K562 (cell line): ENCODE results near the gene IGFL1. TPM values are rescaled to one million over a fixed set of nuclear protein-coding genes. Genes with fewer than 3 reads are reported as not detected.

ENCODE experiments used
- ATAC-seq: fragments of 200-7000 bp; cut with Tn5 transposase; 3 replicates; pipeline ENCODE4 v1.9.1; 2020; ENCODE audit warnings: moderate library complexity
- BruUV-seq: library from RNA; stranded (reverse); fragments of 400-500 nt; replicated peaks from 2 replicates; lab custom pipeline; 2021; lab: Mats Ljungman, UMichigan
- CTCF ChIA-PET: fragments of 300-600 bp; formaldehyde crosslinking; extraction: SDS; loops from one replicate; lab custom pipeline; 2021; ENCODE audit warnings: low intra/inter-chr PET ratio; lab: Yijun Ruan, JAX
- POLR2A ChIA-PET: fragments of 300-600, 350-650 bp; sonication (Branson Sonifier 250); formaldehyde crosslinking; extraction: SDS; loops from one replicate; lab custom pipeline; 2021; ENCODE audit warnings: antibody characterized with exemption, inconsistent platforms; lab: Yijun Ruan, JAX
- DNase-seq, 4 experiments: peaks; one replicate each; pipeline versions ENCODE4 v3.0.0 to v3.0.0-alpha.2; 2011 to 2018; ENCODE audit warnings: low spot score in 3 of 4, mixed read lengths in 3 of 4; ENCODE audit errors: extremely low read depth in 1 of 4
- FAIRE-seq: peaks from 2 replicates; lab custom pipeline; 2011; peaks lifted over from hg19 to GRCh38; lab: Jason Lieb, UNC
- H2AFZ ChIP-seq: 2 replicates; pipeline ENCODE4 v1.6.0; 2011; ENCODE audit warnings: low read depth, low read length, control low read depth, inconsistent platforms
- H3K27ac ChIP-seq: fragments of 200-600 bp; 3 replicates; pipeline ENCODE4 v1.8.0; 2011; ENCODE audit warnings: low read depth, mild to moderate bottlenecking, control low read depth, inconsistent platforms, low read length, moderate library complexity, mixed read lengths; ENCODE audit errors: extremely low read depth
- H3K27me3 ChIP-seq, 2 experiments: fragments of 300-600 bp in 1 of 2; 2 replicates in 1 of 2; 3 replicates in 1 of 2; pipeline versions ENCODE4 v1.6.0 to v1.8.0; 2011; ENCODE audit warnings: inconsistent platforms in 2 of 2, low read length in 2 of 2, mild to moderate bottlenecking in 1 of 2, mixed read lengths in 1 of 2, moderate library complexity in 1 of 2; ENCODE audit not compliant: control insufficient read depth in 2 of 2, insufficient read depth in 2 of 2
- H3K36me3 ChIP-seq: fragments of 300-600 bp; 3 replicates; pipeline ENCODE4 v1.8.0; 2011; ENCODE audit warnings: mild to moderate bottlenecking, low read length, inconsistent platforms; ENCODE audit not compliant: control insufficient read depth, insufficient read depth
- H3K4me1 ChIP-seq, 2 experiments: fragments of 200-600 bp in 1 of 2; replicated peaks in 1 of 2; 2 replicates in 1 of 2; 3 replicates in 1 of 2; pipeline versions ENCODE4 v1.5.1 to v1.8.0; 2011; ENCODE audit warnings: inconsistent platforms in 2 of 2, low read length in 2 of 2, mild to moderate bottlenecking in 1 of 2, mixed read lengths in 1 of 2, moderate library complexity in 1 of 2; ENCODE audit not compliant: control insufficient read depth in 2 of 2, insufficient read depth in 2 of 2
- H3K4me2 ChIP-seq: 2 replicates; pipeline ENCODE4 v1.6.1; 2011; ENCODE audit warnings: low read length, control low read depth, inconsistent platforms, mixed read lengths; ENCODE audit not compliant: insufficient read depth
- H3K4me3 ChIP-seq: fragments of 200-600 bp; sonication (generic), shearing (Covaris generic); 2 replicates; pipeline ENCODE4 v1.5.1; 2016; ENCODE audit warnings: control low read depth, inconsistent platforms
- H3K79me2 ChIP-seq: fragments of 200-600 bp; 3 replicates; pipeline ENCODE4 v1.8.0; 2011; ENCODE audit warnings: low read length, inconsistent platforms; ENCODE audit not compliant: control insufficient read depth, insufficient read depth
- H3K9ac ChIP-seq, 2 experiments: 2 replicates each; pipeline versions ENCODE4 v1.6.0 to v1.6.1; 2011; ENCODE audit warnings: low read depth in 2 of 2, low read length in 2 of 2, control low read depth in 1 of 2, inconsistent platforms in 1 of 2, mild to moderate bottlenecking in 1 of 2, mixed read lengths in 1 of 2; ENCODE audit not compliant: insufficient read depth in 1 of 2
- H3K9me1 ChIP-seq: one replicate; pipeline ENCODE4 v1.6.0; 2011; ENCODE audit warnings: inconsistent platforms, mild to moderate bottlenecking, low read length, moderate library complexity; ENCODE audit not compliant: control insufficient read depth, insufficient read depth
- H3K9me3 ChIP-seq: replicated peaks from 2 replicates; pipeline ENCODE4 v1.5.1; 2011; ENCODE audit warnings: low read depth, low read length, inconsistent platforms; ENCODE audit not compliant: control insufficient read depth, insufficient read depth
- H4K20me1 ChIP-seq: replicated peaks from 2 replicates; pipeline ENCODE4 v1.6.1; 2011; ENCODE audit warnings: low read length, inconsistent platforms, mixed read lengths; ENCODE audit not compliant: control insufficient read depth, insufficient read depth
- CEBPG ChIP-seq, 3 experiments: fragments of 200-800 bp in 1 of 3; sonication (Bioruptor generic) in 1 of 3; sonication (generic) in 1 of 3; formaldehyde crosslinking in 1 of 3; IDR thresholded peaks in 2 of 3; conservative IDR thresholded peaks in 1 of 3; 2 replicates each; pipeline versions ENCODE4 v1.6.1 to v1.8.0; 2016 to 2022; ENCODE audit warnings: missing compliant biosample characterization in 2 of 3, missing genetic modification characterization in 2 of 3, mild to moderate bottlenecking in 1 of 3, missing genetic modification reagents in 1 of 3
- E2F6 ChIP-seq, 2 experiments: IDR thresholded peaks; 2 replicates each; pipeline ENCODE4 v1.6.1; 2011; ENCODE audit warnings: borderline replicate concordance in 1 of 2, control low read depth in 1 of 2, low read depth in 1 of 2, low read length in 1 of 2, mild to moderate bottlenecking in 1 of 2, mixed read lengths in 1 of 2, moderate library complexity in 1 of 2; ENCODE audit not compliant: insufficient read depth in 1 of 2, insufficient read length in 1 of 2, poor library complexity in 1 of 2, severe bottlenecking in 1 of 2; ENCODE audit errors: extremely low read depth in 1 of 2
- FOS ChIP-seq: IDR thresholded peaks from 3 replicates; pipeline ENCODE4 v1.6.1; 2011; ENCODE audit not compliant: insufficient read length; ENCODE audit errors: extremely low read depth
- REST ChIP-seq, 2 experiments: fragments of 450-650 bp; formaldehyde crosslinking in 1 of 2; IDR thresholded peaks; 2 replicates each; pipeline versions ENCODE4 v1.4.0 to v1.6.1; 2014 to 2020; ENCODE audit warnings: mild to moderate bottlenecking in 2 of 2, borderline replicate concordance in 1 of 2, low read depth in 1 of 2
- ZNF699 ChIP-seq: fragments of 250-450 bp; sonication (Bioruptor Pico); IDR thresholded peaks from 2 replicates; pipeline ENCODE4 v1.8.0; 2021; ENCODE audit warnings: mild to moderate bottlenecking, moderate library complexity; ENCODE audit not compliant: insufficient replicate concordance
- WGBS: fragments of 100-300 bp; shearing (Covaris generic); methylation state at CpG from one replicate; pipeline ENCODE4 v1.1.6; 2016; ENCODE audit warnings: low coverage, mixed read lengths; ENCODE audit not compliant: insufficient coverage; ENCODE audit errors: missing lambda C conversion rate; 5-methylcytosine and 5-hydroxymethylcytosine counted together
- in situ Hi-C: fragments of 300-500 bp; cut with MboI; formaldehyde crosslinking; loops from 4 replicates; pipeline ENCODE4 v1.15.0; 2018; ENCODE audit warnings: inconsistent platforms, mixed read lengths
- intact Hi-C: fragments of 100-400 bp; cut with micrococcal nuclease; formaldehyde crosslinking; loops from 2 replicates; pipeline ENCODE4 v1.14.2; 2022
- polyA plus RNA-seq, 8 experiments: library from polyadenylated mRNA; depleted of rRNA in 4 of 8; stranded (reverse) in 5 of 8; unstranded in 3 of 8; fragments of >200 nt; fragmentation: Nextera tagmentation in 2 of 8; fragmentation: Illumina TruSeq in 1 of 8; extraction: Ambion mirVana in 2 of 8; extraction: Trizol in 1 of 8; gene quantifications; 2 replicates each; pipeline versions ENCODE4 v1.2.1 to v1.2.3, GENCODE V29; 2011 to 2014; ENCODE audit warnings: inconsistent platforms in 1 of 8, missing spikeins in 1 of 8
- total RNA-seq, 7 experiments: library from RNA; depleted of rRNA in 6 of 7; stranded (reverse); fragments of >200 nt in 6 of 7; fragmentation: Illumina TruSeq in 2 of 7; extraction: Trizol in 2 of 7; gene quantifications; 2 replicates each; pipeline versions ENCODE4 v1.2.1 to v1.2.3, GENCODE V29; 2011 to 2021; ENCODE audit warnings: low replicate concordance in 1 of 7
- TF ChIP-seq, protein P1 (sequence below), 2 experiments: fragments of 250-450 bp in 1 of 2; fragments of 450-650 bp in 1 of 2; sonication (Bioruptor Pico) in 1 of 2; IDR thresholded peaks; 2 replicates each; pipeline versions ENCODE4 v1.6.1 to v1.8.0; 2016 to 2021; ENCODE audit warnings: mild to moderate bottlenecking in 2 of 2, moderate library complexity in 2 of 2, missing compliant biosample characterization in 1 of 2, missing genetic modification characterization in 1 of 2

The IGFL1 gene
- total and polyA plus RNA-seq, 9 of the 15 experiments (the other 6 are each of a cell fraction or from before 2014, with no cell fraction given): not detected

- ChIA-PET CTCF (no interaction called here), POLR2A (no interaction called here)
- DNase-seq (peak in 1 of 4 experiments; percentile 27), ATAC-seq (no peak), FAIRE-seq (peak; percentile 48)
- Histone ChIP-seq H3K4me1 (no peaks in the 10 kb centered on the region), H3K27ac (no peak overlapping the region), H3K4me3 (no peak overlapping the region), H3K79me2 (no peaks in the 10 kb centered on the region), H3K9me1 (no peaks in the 10 kb centered on the region), H3K27me3 (peaks cover 0 to 60% of the 10 kb centered on the region in 2 experiments; a peak in 2 of 5 replicates), H4K20me1 (peaks cover 4% of the 10 kb centered on the region; the same call in 1 of the 2 replicates), H3K36me3 (no peaks in the 10 kb centered on the region), H2AFZ (no peak overlapping the region), H3K4me2 (no peak overlapping the region), H3K9ac (no peak overlapping the region), H3K9me3 (no peaks in the 10 kb centered on the region)
- intact Hi-C loops: no loop called here
- no TSS peak for BruUV-seq
- in situ Hi-C loops: no loop called here
- 0% methylated on average over 5 of the region's 5 CpGs for WGBS
- TF ChIP-seq ZNF699 (CRISPR knock-in tag) (no peak), CEBPG (CRISPR knock-in tag; IDR thresholded peaks at IDR 0.05) (no peak), CEBPG (tag; conservative IDR thresholded peaks at IDR 0.05 in 1 of 2, IDR thresholded peaks at IDR 0.05 in 1 of 2) (peak in 1 of 2 experiments; percentile 36; a peak in 1 of 4 replicates), E2F6 (IDR thresholded peaks at IDR 0.05; ENCODE audit: borderline replicate concordance in 1 of 2, extremely low read depth in 1 of 2, insufficient read depth in 1 of 2, insufficient read length in 1 of 2, low read depth in 1 of 2, low read length in 1 of 2, poor library complexity in 1 of 2, severe bottlenecking in 1 of 2) (no peak), FOS (no peak), REST (IDR thresholded peaks at IDR 0.05; ENCODE audit: borderline replicate concordance) (peak; percentile 97), REST (CRISPR knock-in tag; IDR thresholded peaks at IDR 0.05; ENCODE audit: low read depth) (peak; percentile 93)
- TF ChIP-seq, protein P1, sequence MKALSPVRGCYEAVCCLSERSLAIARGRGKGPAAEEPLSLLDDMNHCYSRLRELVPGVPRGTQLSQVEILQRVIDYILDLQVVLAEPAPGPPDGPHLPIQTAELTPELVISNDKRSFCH (CRISPR knock-in tag; IDR thresholded peaks at IDR 0.05): no peak
- TF ChIP-seq, protein P1 (tag; IDR thresholded peaks at IDR 0.05): peak; percentile 83
These were observed 4.0 kb upstream of the IGFL1 start for GRCh38 chr19:46225558-46226004.
